ENCODE measurements around the gene LIMCH1.

DNA sequence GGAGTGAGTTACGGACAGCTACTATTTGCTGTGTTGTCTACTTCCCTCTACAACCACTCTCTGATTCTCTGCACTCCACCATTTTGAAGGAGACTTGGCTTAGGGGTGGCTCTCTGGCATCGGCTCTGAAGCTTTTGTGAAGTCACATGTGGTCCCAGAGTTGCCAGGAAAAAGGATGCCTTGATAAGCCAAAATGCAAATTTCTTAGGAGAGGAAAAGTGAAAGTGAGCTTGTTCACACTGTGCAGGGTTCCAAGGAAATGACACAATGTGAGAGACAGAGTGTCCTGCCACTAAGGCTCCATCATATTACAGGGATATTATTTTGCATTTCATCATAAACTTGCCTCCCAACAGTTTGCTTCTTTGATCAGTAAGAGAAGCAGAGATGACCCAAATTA is 203.4 kb downstream of the LIMCH1 start:
- TF ChIP-seq, protein P1, sequence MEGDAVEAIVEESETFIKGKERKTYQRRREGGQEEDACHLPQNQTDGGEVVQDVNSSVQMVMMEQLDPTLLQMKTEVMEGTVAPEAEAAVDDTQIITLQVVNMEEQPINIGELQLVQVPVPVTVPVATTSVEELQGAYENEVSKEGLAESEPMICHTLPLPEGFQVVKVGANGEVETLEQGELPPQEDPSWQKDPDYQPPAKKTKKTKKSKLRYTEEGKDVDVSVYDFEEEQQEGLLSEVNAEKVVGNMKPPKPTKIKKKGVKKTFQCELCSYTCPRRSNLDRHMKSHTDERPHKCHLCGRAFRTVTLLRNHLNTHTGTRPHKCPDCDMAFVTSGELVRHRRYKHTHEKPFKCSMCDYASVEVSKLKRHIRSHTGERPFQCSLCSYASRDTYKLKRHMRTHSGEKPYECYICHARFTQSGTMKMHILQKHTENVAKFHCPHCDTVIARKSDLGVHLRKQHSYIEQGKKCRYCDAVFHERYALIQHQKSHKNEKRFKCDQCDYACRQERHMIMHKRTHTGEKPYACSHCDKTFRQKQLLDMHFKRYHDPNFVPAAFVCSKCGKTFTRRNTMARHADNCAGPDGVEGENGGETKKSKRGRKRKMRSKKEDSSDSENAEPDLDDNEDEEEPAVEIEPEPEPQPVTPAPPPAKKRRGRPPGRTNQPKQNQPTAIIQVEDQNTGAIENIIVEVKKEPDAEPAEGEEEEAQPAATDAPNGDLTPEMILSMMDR (IDR thresholded peaks at IDR 0.05 in 8 of 11, conservative IDR thresholded peaks at IDR 0.05 in 3 of 11): no peak
- TF ChIP-seq POLR2AphosphoS5 (IDR thresholded peaks at IDR 0.05) (no peak), POLR2A (IDR thresholded peaks at IDR 0.05) (no peak)
